Liver (tissue), 3 donors: ENCODE measurements around the gene AMBRA1.

Experiments used
- CTCF ChIP-seq: fragments of 150-350 bp; IDR thresholded peaks from 2 replicates; pipeline ENCODE4 v1.5.1; 2017; ENCODE audit warnings: improper control_type of control experiment, low read depth, low read length; ENCODE audit not compliant: missing input control
- RAD21 ChIP-seq, 2 donors: IDR thresholded peaks; 2 replicates each; pipeline ENCODE4 v1.6.1; 2016; ENCODE audit warnings: antibody characterized with exemption in 2 of 2, mild to moderate bottlenecking in 2 of 2
- donor health status: healthy.
- donor health status: healthy.

DNA sequence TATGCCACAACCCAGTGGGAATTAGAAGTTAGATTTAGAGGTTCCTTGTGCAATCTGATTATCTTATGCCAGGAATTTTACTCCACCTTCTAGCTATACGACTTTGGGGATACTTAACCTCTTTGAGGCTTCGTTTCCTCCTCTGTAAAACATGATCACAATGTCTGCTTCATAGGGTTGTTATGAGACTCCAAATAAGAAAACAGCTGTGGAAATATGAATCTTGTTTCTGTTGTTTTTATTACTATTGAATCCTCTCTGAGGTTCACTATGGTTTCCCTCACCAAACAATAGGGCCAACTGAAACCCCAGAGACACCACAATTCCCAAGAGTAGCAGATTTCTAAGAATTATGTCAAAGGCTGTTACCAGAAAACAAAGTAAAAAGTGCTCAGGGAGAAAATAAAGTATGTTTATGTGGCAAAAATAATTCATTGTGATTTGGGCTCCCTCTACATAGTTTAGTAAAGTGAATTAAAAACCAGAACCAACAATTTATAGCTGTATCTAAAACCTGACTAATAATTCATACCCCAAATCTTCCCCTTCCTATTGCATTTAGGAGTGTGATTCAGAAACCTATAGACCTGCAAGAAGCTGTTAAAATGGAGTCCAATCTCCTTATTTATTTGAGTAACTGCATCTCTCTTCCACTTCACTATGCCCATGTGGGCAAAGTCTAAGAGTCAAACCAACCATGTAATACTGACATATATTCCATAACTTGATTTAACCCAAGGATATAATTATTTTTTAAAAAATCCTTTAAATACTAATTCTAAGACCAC is 38.4 kb downstream of the AMBRA1 start:
- TF ChIP-seq CTCF (no peak), RAD21 (IDR thresholded peaks at IDR 0.05) (no peak)
